ENCODE results near the gene PGC.

PGC gene

DNA sequence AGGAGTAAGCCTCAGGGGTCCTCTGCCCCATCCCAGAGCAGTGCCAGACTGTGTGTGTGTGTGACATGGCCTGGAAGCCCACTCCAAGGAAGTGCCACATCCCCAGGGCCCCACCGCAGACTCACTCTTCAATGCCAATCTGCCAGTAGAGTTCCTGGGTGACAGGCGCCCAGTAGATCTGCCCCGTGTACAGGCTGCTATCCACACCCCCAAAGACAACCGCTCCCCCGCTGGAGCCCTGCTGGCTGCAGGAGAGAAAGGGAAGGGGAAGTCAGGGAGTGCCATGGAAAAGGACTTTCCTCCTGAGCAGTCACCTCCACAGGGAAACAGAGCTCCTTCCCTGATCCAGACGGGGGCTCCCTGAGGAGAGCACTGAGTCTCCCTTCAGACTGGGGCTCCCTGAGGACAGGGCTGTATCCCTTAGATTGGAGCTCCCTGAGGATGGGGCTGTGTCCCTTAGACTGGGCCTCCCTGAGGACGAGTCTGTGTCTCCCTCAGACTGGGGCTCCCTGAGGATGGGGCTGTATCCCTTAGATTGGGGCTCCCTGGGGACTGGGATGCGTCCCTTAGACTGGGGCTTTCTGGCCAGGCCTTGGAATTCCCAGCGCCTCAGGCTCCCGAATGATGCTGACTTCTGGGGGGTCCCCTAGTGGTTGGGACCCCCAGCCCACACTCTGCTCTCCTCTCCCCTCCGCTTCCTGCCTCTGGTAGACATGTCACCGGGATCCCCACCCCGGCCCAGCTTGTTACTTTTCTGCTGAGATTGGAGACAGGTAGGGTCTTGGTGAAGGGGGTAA, 6.6 kb downstream of the PGC start:
- Histone ChIP-seq H3K36me3 (ENCODE audit: control insufficient read depth, low read depth, low read length) (no peaks in the 10 kb centered on the region), H3K9ac (ENCODE audit: low read length) (no peak overlapping the region), H3K9me3 (ENCODE audit: control insufficient read depth, low read depth, low read length) (no peaks in the 10 kb centered on the region), H3K27ac (ENCODE audit: low read length) (no peak overlapping the region), H3K4me1 (ENCODE audit: control insufficient read depth, low read depth, low read length) (peaks cover 4% of the 10 kb centered on the region), H3K4me3 (ENCODE audit: low read length) (no peak overlapping the region), H3K27me3 (ENCODE audit: control insufficient read depth, insufficient read depth, low read length) (no peaks in the 10 kb centered on the region)

DNA sequence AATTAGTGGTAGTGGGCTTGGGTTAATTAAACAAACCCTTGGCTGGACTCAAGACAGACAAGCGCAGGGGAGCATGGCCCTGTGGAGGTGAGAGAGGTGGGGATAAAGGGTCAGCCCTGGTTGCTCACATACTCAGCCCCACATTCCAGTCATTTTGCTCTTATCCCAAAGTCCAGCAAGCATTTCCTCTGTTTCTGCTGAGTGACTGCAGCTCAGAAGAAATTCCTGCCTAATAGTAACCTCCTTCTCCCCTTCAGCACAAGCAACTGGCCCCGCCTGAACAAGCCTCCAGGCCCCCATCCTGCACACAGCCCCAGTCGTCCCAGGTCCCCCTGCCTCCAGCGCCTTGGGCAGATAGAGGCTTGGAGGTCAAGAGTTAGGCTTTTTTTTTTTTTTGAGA, 8.2 kb downstream of the PGC start:
- no peak overlapping the region for H3K4me3 ChIP-seq (ENCODE audit: low read length)
- no peaks in the 10 kb centered on the region for H3K9me3 ChIP-seq (ENCODE audit: control insufficient read depth, low read depth, low read length)
- H3K36me3 ChIP-seq (ENCODE audit: control insufficient read depth, low read depth, low read length): no peaks in the 10 kb centered on the region
- peaks cover 4% of the 10 kb centered on the region for H3K4me1 ChIP-seq (ENCODE audit: control insufficient read depth, low read depth, low read length)
- no peak overlapping the region for H3K27ac ChIP-seq (ENCODE audit: low read length)
- H3K9ac ChIP-seq (ENCODE audit: low read length): no peak overlapping the region
- no peaks in the 10 kb centered on the region for H3K27me3 ChIP-seq (ENCODE audit: control insufficient read depth, insufficient read depth, low read length)

DNA sequence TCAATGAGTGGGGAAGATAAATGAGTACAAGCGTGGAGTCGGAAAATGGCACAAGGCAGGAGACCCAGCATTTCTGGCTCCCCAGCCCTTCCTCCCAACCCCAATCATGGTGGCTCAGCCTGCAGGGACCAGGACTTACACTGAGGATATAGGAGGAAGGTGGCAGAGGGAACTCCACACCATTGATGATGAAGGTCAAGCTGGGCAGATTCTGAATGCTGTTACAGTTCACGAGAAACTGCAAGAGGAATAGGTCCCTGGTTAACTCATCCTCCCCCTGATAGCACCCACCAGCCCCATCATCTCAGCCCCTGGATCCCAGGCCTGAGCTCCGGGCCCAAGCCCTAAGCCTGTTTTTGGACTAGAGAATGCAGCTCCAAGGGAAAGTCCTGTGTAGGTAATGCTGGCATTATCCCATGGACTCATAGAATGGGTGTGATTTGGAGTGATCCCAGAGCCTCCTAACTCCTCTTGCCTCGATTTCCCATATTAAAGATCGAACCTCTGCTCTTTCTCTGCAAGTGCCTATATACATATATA, 9.5 kb downstream of the PGC start:
- H3K27me3 ChIP-seq (ENCODE audit: control insufficient read depth, insufficient read depth, low read length): peaks cover 9% of the 10 kb centered on the region
- H3K9me3 ChIP-seq (ENCODE audit: control insufficient read depth, low read depth, low read length): no peaks in the 10 kb centered on the region
- H3K36me3 ChIP-seq (ENCODE audit: control insufficient read depth, low read depth, low read length): no peaks in the 10 kb centered on the region
- peaks cover 12% of the 10 kb centered on the region for H3K4me1 ChIP-seq (ENCODE audit: control insufficient read depth, low read depth, low read length)
- no peak overlapping the region for H3K4me3 ChIP-seq (ENCODE audit: low read length)
- no peak overlapping the region for H3K9ac ChIP-seq (ENCODE audit: low read length)
- H3K27ac ChIP-seq (ENCODE audit: low read length): no peak overlapping the region

DNA sequence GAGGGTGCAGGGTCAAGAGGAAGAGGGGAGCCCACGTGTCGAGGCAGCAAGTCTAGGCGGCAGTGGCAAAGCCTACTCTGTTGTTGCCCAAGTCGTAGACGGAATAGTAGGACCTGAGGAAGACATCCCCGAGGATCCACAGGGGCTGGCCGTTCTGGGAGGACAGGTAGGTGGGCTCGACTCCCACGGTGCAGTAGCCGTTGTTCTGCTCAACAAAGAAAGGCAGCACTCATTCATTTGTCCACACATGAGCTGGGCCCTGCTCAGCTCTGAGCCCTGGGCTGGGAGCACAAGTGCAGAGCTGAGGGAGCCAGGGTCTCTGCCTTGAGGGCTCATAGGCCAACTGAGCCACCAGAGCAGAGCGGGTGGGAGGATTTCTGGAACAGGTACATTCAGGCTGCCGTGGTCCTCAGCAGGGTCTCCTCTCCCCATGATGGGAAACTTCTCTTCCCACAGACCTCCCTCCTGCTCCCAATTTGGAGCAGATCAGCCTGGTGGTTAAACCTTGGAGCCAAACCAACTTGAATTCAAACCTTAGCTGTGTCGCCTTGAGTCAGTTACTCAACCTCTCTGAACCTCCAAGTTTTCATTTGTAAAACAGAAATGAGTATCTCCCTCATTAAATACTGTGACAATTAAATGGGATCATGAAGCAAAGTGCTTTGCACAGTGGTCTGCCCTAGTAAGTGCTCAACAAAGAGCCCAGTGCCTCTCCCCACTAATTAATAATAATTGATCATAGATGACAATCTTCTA, 10.2 kb downstream of the PGC start:
- Histone ChIP-seq H3K4me1 (ENCODE audit: control insufficient read depth, low read depth, low read length) (peaks cover 15% of the 10 kb centered on the region), H3K36me3 (ENCODE audit: control insufficient read depth, low read depth, low read length) (no peaks in the 10 kb centered on the region), H3K4me3 (ENCODE audit: low read length) (no peak overlapping the region), H3K9ac (ENCODE audit: low read length) (no peak overlapping the region), H3K27me3 (ENCODE audit: control insufficient read depth, insufficient read depth, low read length) (peaks cover 12% of the 10 kb centered on the region), H3K27ac (ENCODE audit: low read length) (no peak overlapping the region), H3K9me3 (ENCODE audit: control insufficient read depth, low read depth, low read length) (no peaks in the 10 kb centered on the region)

DNA sequence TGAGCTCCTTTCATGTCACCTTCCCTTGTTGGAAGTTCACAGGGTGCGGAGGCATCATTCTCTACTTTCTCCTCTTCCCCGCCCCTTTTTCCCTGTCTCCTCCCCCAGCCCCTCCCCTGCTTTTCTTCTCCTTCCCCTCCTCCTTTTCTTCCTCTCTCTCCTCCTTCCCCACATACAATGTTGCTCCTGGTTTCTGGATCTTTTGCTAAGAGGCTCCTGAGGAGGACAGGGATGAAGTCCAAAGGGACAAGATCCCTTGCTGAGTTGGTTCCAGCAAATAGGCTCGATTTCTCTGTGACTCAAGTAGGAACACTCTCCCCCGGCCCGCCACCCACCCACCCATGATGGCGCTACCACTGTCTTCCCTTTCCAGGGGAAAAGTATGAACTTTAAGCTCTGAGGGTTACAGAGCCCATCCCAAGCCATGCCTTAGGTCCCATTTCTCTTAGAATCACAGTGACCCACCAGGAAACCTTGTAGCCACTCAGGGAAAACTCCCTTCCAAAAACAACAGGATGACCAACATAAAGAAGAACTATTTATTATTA, 10.9 kb downstream of the PGC start:
- H3K36me3 ChIP-seq (ENCODE audit: control insufficient read depth, low read depth, low read length): no peaks in the 10 kb centered on the region
- H3K4me1 ChIP-seq (ENCODE audit: control insufficient read depth, low read depth, low read length): peaks cover 15% of the 10 kb centered on the region
- no peak overlapping the region for H3K27ac ChIP-seq (ENCODE audit: low read length)
- no peak overlapping the region for H3K9ac ChIP-seq (ENCODE audit: low read length)
- H3K27me3 ChIP-seq (ENCODE audit: control insufficient read depth, insufficient read depth, low read length): peaks cover 12% of the 10 kb centered on the region
- H3K9me3 ChIP-seq (ENCODE audit: control insufficient read depth, low read depth, low read length): no peaks in the 10 kb centered on the region
- H3K4me3 ChIP-seq (ENCODE audit: low read length): peak overlapping the region; percentile 39

DNA sequence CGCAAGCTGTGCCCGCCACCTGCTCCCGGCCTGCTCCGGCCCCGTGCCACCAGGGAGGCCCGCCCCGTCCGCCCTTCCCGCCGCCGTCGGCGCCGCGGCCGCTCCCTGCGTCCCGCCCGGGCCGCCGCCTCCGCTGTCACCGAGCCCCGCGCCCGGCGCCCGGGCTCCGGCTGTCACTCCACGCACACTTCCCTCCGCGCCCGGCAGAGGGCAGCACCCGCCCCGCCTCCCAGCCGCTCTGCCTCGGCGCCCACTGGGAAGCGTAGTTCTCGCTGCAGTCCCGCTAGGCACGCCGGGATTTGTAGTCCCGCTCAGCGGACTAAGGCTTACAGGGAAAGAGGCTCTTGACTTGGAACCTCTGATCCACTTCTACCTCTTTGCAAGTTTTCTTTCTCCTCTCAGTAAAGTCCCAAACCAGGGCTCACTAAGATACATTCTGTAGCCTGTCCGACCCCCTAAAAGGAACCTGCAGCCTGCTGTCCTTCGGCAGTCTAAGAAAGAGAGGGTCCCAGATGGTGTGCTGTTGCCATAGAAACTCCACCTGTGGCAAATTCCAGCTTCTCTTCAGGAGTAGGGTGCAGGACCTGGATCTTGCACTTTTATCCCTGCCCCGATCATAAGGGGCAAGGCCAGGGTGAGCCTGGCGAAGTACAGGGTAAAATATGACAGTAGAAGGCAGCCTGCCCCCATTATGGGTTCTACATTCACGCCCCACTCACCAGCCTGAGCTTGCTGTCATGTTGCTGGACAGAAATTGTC, 11.6 kb downstream of the PGC start, which contains the start of gene TFEB:
TSS of gene TFEB (minus strand) at position 182 of the 759 bp plus-strand sequence. CDS start 44,395 bp downstream, outside the sequence.
- Histone ChIP-seq H3K27ac (ENCODE audit: low read length) (no peak within 1 kb of the TSS), H3K4me3 (ENCODE audit: low read length) (peak within 1 kb of the TSS; percentile 70), H3K36me3 (ENCODE audit: control insufficient read depth, low read depth, low read length) (no peaks in the 10 kb centered on the region), H3K9me3 (ENCODE audit: control insufficient read depth, low read depth, low read length) (no peaks in the 10 kb centered on the region), H3K4me1 (ENCODE audit: control insufficient read depth, low read depth, low read length) (peaks cover 15% of the 10 kb centered on the region), H3K27me3 (ENCODE audit: control insufficient read depth, insufficient read depth, low read length) (peaks cover 12% of the 10 kb centered on the region), H3K9ac (ENCODE audit: low read length) (no peak within 1 kb of the TSS)

DNA sequence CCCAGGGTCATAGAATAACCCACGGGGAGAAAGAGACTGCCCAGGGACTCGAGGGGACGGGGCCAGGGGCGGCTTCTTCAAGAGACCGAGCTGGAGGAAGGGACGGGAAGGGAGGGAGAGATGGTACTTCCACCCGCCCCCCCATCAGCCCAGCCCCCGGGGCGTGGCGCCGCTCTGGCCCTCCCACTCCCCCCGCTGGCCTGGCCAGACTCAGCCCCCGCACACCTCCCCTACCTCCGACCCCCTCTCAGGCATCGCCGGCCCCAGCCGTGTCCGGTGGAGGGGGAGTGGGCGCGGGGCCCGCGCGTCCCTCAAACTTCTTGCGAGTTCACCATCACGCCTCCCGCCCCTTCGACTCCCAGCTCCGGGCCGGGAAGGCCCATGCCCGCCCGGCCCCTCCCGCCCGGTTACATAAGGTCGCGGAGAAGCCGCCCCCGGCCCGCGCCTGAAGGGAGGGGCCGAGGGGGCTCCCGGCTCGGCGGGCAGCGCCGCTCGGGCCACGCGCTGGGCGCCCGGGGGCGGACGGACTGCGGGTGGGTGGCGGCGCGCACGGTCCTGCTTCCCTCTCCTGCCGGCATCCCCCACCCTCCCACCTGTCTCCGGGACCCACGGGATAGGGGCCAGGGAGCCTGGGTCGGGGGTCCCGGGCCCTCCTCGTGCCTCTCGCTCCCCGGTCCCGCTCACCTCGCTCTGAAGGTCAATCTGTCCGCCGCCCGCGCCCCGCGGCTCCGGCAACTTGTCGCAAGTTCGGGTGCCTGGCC, 12.4 kb downstream of the PGC start:
- Histone ChIP-seq H3K27ac (ENCODE audit: low read length) (no peak overlapping the region), H3K4me1 (ENCODE audit: control insufficient read depth, low read depth, low read length) (peaks cover 21% of the 10 kb centered on the region), H3K4me3 (ENCODE audit: low read length) (peak overlapping the region; percentile 70), H3K36me3 (ENCODE audit: control insufficient read depth, low read depth, low read length) (no peaks in the 10 kb centered on the region), H3K27me3 (ENCODE audit: control insufficient read depth, insufficient read depth, low read length) (peaks cover 12% of the 10 kb centered on the region), H3K9ac (ENCODE audit: low read length) (no peak overlapping the region), H3K9me3 (ENCODE audit: control insufficient read depth, low read depth, low read length) (no peaks in the 10 kb centered on the region)

DNA sequence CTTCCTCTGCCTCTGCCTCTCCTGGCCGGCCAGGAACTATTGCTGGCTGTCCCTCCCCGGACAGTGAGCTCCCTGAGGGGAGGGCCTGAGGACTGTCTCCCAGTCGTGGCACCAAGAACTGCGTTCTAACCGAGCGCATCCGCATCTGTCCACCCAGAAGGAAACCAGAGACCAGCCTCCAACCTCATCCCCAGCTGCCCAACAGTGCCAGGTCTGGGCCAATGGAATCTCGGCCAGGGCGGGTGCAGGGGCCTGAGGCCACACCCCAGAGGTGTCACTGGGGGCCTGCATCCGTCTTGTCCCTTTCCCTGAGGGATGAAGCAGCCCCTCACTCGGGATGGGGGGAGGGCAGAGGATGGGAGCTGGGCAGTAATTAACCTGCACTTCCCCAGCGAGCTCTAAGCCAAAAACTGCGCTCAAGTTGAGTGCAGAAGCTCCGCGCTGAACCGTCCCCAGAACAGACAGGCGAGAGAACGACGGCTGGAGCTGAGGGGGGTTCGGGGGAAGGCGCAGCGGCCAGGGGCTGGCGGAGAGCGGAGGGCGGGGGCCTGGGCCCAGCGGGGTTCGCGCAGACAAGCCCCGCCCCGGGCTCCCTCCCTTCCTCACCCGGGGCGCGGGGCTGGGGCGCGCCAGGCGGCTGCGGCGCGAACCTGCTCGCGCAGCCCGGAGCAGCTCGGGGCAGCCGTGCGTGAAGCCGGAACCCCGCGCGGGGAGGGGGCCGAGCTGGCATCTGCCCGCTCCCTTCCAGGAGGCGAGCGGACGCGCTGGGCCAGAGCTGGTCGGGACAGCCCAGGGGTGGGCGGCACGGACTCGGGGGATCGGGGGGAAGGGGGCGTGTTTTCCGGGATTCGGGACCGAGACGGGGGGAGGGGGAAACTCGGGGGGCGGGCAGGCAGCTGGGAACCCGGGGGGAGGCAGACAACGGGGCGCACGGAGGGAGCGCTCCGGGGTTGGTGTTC, 13.2 kb downstream of the PGC start:
- Histone ChIP-seq H3K27me3 (ENCODE audit: control insufficient read depth, insufficient read depth, low read length) (peaks cover 12% of the 10 kb centered on the region), H3K27ac (ENCODE audit: low read length) (no peak overlapping the region), H3K36me3 (ENCODE audit: control insufficient read depth, low read depth, low read length) (no peaks in the 10 kb centered on the region), H3K4me3 (ENCODE audit: low read length) (peak overlapping the region; percentile 70), H3K9ac (ENCODE audit: low read length) (no peak overlapping the region), H3K9me3 (ENCODE audit: control insufficient read depth, low read depth, low read length) (no peaks in the 10 kb centered on the region), H3K4me1 (ENCODE audit: control insufficient read depth, low read depth, low read length) (peaks cover 30% of the 10 kb centered on the region)

DNA sequence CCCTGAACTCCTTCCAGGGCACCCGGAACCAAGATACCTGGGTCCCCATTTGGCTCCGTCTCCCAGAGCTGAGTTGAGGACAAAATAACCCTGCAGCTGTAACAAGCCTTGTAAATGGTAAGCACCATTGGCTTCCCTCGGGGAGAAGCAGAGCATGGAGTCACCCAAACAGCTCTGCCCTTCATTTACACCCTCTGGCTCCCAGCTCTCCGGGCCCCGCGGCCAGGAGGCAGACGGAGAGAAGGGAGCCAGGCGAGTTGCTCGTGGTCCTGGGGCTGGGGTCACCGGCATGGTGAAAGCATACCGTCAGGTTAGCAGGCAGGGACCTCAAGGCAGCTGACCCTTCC, 13.9 kb downstream of the PGC start:
- H3K9ac ChIP-seq (ENCODE audit: low read length): no peak overlapping the region
- no peaks in the 10 kb centered on the region for H3K36me3 ChIP-seq (ENCODE audit: control insufficient read depth, low read depth, low read length)
- peak overlapping the region; percentile 70 for H3K4me3 ChIP-seq (ENCODE audit: low read length)
- peaks cover 30% of the 10 kb centered on the region for H3K4me1 ChIP-seq (ENCODE audit: control insufficient read depth, low read depth, low read length)
- no peak overlapping the region for H3K27ac ChIP-seq (ENCODE audit: low read length)
- H3K27me3 ChIP-seq (ENCODE audit: control insufficient read depth, insufficient read depth, low read length): peaks cover 12% of the 10 kb centered on the region
- no peaks in the 10 kb centered on the region for H3K9me3 ChIP-seq (ENCODE audit: control insufficient read depth, low read depth, low read length)
